HepG2 (cell line): Measurements from ENCODE around the gene PKLR. TPM values are rescaled to one million over a fixed set of nuclear protein-coding genes. Genes with fewer than 3 reads are reported as not detected.

Source experiments
- ATAD3A ChIP-seq: sonication (generic); formaldehyde crosslinking; IDR thresholded peaks from 2 replicates; pipeline ENCODE4 v1.4.0; 2020; ENCODE audit warnings: missing genetic modification reagents
- ATF7-NPFF ChIP-seq: sonication (generic); formaldehyde crosslinking; IDR thresholded peaks from 2 replicates; pipeline ENCODE4 v1.8.1; 2023; ENCODE audit warnings: mild to moderate bottlenecking, low read depth, missing genetic modification reagents, moderate library complexity
- CENPT ChIP-seq: sonication (generic); formaldehyde crosslinking; IDR thresholded peaks from 2 replicates; pipeline ENCODE4 v1.8.0; 2022; ENCODE audit warnings: low read depth, mild to moderate bottlenecking, moderate library complexity, missing genetic modification reagents
- EP300 ChIP-seq, 3 experiments: sonication (generic) in 1 of 3; formaldehyde crosslinking in 1 of 3; IDR thresholded peaks; 2 replicates each; pipeline versions ENCODE4 v1.5.1 to v1.6.1; 2011 to 2020; ENCODE audit warnings: low read depth in 2 of 3, low read length in 2 of 3, borderline replicate concordance in 1 of 3, improper control_type of control experiment in 1 of 3, mild to moderate bottlenecking in 1 of 3, missing genetic modification reagents in 1 of 3, moderate library complexity in 1 of 3
- EZH2 ChIP-seq: conservative IDR thresholded peaks from 2 replicates; pipeline ENCODE4 v1.6.1; 2012; ENCODE audit warnings: mild to moderate bottlenecking, low read depth, low read length, moderate library complexity
- KDM1A ChIP-seq: IDR thresholded peaks from 2 replicates; pipeline ENCODE4 v1.6.1; 2016; ENCODE audit warnings: missing compliant biosample characterization
- NKX3-1 ChIP-seq: sonication (generic); formaldehyde crosslinking; IDR thresholded peaks from 2 replicates; pipeline ENCODE4 v1.5.0; 2020; ENCODE audit warnings: missing genetic modification reagents
- REPIN1 ChIP-seq: sonication (generic); formaldehyde crosslinking; IDR thresholded peaks from 2 replicates; pipeline ENCODE4 v1.8.0; 2022; ENCODE audit warnings: missing genetic modification reagents, low read depth, mild to moderate bottlenecking, borderline replicate concordance
- SMARCE1 ChIP-seq: fragments of 450-650 bp; IDR thresholded peaks from 2 replicates; pipeline ENCODE4 v1.6.1; 2017; ENCODE audit warnings: borderline replicate concordance
- ZNF224 ChIP-seq: sonication (generic); formaldehyde crosslinking; IDR thresholded peaks from 2 replicates; pipeline ENCODE4 v1.5.0; 2020; ENCODE audit warnings: mild to moderate bottlenecking, missing genetic modification reagents
- ZNF263 ChIP-seq: sonication (generic); formaldehyde crosslinking; IDR thresholded peaks from 2 replicates; pipeline ENCODE4 v1.4.0; 2020; ENCODE audit warnings: missing genetic modification reagents
- ZNF264 ChIP-seq: sonication (generic); formaldehyde crosslinking; IDR thresholded peaks from 2 replicates; pipeline ENCODE4 v1.4.0; 2020; ENCODE audit warnings: missing genetic modification reagents
- polyA plus RNA-seq, 8 experiments: library from polyadenylated mRNA; depleted of rRNA in 3 of 8; stranded (reverse) in 7 of 8; unstranded in 1 of 8; fragments of >200 nt; fragmentation: Illumina TruSeq in 4 of 8; extraction: Trizol in 4 of 8; gene quantifications; 2 replicates each; pipeline versions ENCODE4 v1.2.1 to v1.2.3, GENCODE V29; 2011 to 2016; ENCODE audit warnings: low read depth in 4 of 8, missing spikeins in 1 of 8, mixed read lengths in 1 of 8; ENCODE audit not compliant: insufficient read depth in 1 of 8
- total RNA-seq, 5 experiments: library from RNA; depleted of rRNA; stranded (reverse); fragments of >200 nt; fragmentation: Illumina TruSeq; extraction: Trizol; gene quantifications; 2 replicates each; pipeline ENCODE4 v1.2.3, GENCODE V29; 2016; ENCODE audit warnings: low read depth in 1 of 5
- TF ChIP-seq, protein P1 (sequence below): sonication (generic); formaldehyde crosslinking; IDR thresholded peaks from 2 replicates; pipeline ENCODE4 v1.4.0; 2020; ENCODE audit warnings: missing genetic modification reagents, borderline replicate concordance
- TF ChIP-seq, protein P2 (sequence below): sonication (generic); formaldehyde crosslinking; IDR thresholded peaks from 2 replicates; pipeline ENCODE4 v1.8.0; 2022; ENCODE audit warnings: missing genetic modification reagents, mild to moderate bottlenecking, borderline replicate concordance
- TF ChIP-seq, protein P3 (sequence below): fragments of 450-650 bp; IDR thresholded peaks from 2 replicates; pipeline ENCODE4 v1.6.1; 2016
- TF ChIP-seq, protein P4 (sequence below): sonication (generic); formaldehyde crosslinking; IDR thresholded peaks from 2 replicates; pipeline ENCODE4 v1.8.0; 2022; ENCODE audit warnings: missing genetic modification reagents, mild to moderate bottlenecking, moderate library complexity, borderline replicate concordance
- TF ChIP-seq, protein P5 (sequence below): sonication (generic); formaldehyde crosslinking; IDR thresholded peaks from 2 replicates; pipeline ENCODE4 v1.4.0; 2020; ENCODE audit warnings: mild to moderate bottlenecking, low read depth, missing genetic modification reagents
- TF ChIP-seq, protein P6 (sequence below): sonication (generic); formaldehyde crosslinking; IDR thresholded peaks from 2 replicates; pipeline ENCODE4 v1.5.1; 2020; ENCODE audit warnings: mild to moderate bottlenecking, missing genetic modification reagents

PKLR gene
- total and polyA plus RNA-seq, 2 of the 13 experiments (the other 11 are each of a cell fraction or from before 2014, with no cell fraction given): 10.3 to 29.3 TPM

DNA sequence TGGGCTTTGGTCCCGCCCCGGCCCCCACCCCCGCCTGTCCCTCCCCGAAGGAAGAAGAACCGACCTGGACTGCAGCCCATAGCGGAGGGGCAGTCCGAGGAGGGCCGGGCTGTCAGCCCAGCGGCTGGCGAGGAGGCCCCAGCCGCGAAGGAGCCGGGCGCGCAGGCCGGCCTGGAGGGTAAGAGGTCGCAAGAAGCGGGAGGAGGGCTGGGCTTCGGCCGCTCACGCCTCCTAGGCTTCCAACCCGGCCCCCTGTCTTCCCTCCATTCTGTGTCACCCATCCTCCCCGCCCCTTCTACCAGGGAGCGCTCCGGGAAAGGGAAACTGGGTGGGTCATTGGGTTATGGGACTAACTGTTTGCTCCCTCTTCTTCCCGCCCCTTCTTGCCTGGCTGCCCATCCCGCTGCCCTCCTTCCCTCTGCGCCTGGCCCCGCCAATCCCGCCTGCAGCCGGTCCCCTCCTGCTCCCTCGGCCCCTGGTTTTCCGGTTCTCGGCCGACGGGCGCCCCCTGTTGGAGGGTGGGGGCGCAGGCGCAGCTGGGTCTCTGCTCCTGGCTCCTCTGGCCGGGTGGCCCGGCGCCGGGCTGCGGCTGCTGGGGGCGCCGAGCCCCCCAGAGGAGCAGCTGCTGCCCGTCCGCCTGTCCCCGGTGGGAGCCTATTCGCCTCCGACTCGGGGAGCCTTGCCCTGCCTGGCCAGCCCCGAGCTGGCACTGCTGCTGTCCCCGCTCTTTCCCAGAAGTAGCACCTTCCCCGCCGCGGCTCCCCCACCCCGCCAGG is 21.9 kb upstream of the PKLR start (continued):
- TF ChIP-seq, protein P1, sequence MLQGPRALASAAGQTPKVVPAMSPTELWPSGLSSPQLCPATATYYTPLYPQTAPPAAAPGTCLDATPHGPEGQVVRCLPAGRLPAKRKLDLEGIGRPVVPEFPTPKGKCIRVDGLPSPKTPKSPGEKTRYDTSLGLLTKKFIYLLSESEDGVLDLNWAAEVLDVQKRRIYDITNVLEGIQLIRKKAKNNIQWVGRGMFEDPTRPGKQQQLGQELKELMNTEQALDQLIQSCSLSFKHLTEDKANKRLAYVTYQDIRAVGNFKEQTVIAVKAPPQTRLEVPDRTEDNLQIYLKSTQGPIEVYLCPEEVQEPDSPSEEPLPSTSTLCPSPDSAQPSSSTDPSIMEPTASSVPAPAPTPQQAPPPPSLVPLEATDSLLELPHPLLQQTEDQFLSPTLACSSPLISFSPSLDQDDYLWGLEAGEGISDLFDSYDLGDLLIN (CRISPR knock-in tag): no peak
- TF ChIP-seq EP300 (IDR thresholded peaks at IDR 0.05; ENCODE audit: low read depth in 2 of 2, low read length in 2 of 2): 0 out of 4 replicates have a peak, but pooled peaks of 1 of the 2 experiments have one; percentile 7
- TF ChIP-seq EP300 (CRISPR knock-in tag; IDR thresholded peaks at IDR 0.05; ENCODE audit: borderline replicate concordance): no peak
- TF ChIP-seq ZNF263 (CRISPR knock-in tag): no peak
- no peak for TF ChIP-seq CENPT
- TF ChIP-seq ZNF224 (CRISPR knock-in tag): no peak
- TF ChIP-seq, protein P2, sequence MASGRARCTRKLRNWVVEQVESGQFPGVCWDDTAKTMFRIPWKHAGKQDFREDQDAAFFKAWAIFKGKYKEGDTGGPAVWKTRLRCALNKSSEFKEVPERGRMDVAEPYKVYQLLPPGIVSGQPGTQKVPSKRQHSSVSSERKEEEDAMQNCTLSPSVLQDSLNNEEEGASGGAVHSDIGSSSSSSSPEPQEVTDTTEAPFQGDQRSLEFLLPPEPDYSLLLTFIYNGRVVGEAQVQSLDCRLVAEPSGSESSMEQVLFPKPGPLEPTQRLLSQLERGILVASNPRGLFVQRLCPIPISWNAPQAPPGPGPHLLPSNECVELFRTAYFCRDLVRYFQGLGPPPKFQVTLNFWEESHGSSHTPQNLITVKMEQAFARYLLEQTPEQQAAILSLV (CRISPR knock-in tag): no peak
- no peak for TF ChIP-seq ATAD3A (CRISPR knock-in tag)
- TF ChIP-seq NKX3-1 (CRISPR knock-in tag): no peak
- TF ChIP-seq, protein P3, sequence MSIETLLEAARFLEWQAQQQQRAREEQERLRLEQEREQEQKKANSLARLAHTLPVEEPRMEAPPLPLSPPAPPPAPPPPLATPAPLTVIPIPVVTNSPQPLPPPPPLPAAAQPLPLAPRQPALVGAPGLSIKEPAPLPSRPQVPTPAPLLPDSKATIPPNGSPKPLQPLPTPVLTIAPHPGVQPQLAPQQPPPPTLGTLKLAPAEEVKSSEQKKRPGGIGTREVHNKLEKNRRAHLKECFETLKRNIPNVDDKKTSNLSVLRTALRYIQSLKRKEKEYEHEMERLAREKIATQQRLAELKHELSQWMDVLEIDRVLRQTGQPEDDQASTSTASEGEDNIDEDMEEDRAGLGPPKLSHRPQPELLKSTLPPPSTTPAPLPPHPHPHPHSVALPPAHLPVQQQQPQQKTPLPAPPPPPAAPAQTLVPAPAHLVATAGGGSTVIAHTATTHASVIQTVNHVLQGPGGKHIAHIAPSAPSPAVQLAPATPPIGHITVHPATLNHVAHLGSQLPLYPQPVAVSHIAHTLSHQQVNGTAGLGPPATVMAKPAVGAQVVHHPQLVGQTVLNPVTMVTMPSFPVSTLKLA: 0 out of 2 replicates have a peak, but pooled peaks have one; percentile 4
- TF ChIP-seq EZH2: no peak
- TF ChIP-seq ATF7-NPFF (CRISPR knock-in tag): no peak
- TF ChIP-seq REPIN1: peak; percentile 83
- TF ChIP-seq, protein P4, sequence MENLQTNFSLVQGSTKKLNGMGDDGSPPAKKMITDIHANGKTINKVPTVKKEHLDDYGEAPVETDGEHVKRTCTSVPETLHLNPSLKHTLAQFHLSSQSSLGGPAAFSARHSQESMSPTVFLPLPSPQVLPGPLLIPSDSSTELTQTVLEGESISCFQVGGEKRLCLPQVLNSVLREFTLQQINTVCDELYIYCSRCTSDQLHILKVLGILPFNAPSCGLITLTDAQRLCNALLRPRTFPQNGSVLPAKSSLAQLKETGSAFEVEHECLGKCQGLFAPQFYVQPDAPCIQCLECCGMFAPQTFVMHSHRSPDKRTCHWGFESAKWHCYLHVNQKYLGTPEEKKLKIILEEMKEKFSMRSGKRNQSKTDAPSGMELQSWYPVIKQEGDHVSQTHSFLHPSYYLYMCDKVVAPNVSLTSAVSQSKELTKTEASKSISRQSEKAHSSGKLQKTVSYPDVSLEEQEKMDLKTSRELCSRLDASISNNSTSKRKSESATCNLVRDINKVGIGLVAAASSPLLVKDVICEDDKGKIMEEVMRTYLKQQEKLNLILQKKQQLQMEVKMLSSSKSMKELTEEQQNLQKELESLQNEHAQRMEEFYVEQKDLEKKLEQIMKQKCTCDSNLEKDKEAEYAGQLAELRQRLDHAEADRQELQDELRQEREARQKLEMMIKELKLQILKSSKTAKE (CRISPR knock-in tag): no peak
- no peak for TF ChIP-seq KDM1A
- TF ChIP-seq, protein P5, sequence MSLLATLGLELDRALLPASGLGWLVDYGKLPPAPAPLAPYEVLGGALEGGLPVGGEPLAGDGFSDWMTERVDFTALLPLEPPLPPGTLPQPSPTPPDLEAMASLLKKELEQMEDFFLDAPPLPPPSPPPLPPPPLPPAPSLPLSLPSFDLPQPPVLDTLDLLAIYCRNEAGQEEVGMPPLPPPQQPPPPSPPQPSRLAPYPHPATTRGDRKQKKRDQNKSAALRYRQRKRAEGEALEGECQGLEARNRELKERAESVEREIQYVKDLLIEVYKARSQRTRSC (CRISPR knock-in tag): no peak
- TF ChIP-seq, protein P6, sequence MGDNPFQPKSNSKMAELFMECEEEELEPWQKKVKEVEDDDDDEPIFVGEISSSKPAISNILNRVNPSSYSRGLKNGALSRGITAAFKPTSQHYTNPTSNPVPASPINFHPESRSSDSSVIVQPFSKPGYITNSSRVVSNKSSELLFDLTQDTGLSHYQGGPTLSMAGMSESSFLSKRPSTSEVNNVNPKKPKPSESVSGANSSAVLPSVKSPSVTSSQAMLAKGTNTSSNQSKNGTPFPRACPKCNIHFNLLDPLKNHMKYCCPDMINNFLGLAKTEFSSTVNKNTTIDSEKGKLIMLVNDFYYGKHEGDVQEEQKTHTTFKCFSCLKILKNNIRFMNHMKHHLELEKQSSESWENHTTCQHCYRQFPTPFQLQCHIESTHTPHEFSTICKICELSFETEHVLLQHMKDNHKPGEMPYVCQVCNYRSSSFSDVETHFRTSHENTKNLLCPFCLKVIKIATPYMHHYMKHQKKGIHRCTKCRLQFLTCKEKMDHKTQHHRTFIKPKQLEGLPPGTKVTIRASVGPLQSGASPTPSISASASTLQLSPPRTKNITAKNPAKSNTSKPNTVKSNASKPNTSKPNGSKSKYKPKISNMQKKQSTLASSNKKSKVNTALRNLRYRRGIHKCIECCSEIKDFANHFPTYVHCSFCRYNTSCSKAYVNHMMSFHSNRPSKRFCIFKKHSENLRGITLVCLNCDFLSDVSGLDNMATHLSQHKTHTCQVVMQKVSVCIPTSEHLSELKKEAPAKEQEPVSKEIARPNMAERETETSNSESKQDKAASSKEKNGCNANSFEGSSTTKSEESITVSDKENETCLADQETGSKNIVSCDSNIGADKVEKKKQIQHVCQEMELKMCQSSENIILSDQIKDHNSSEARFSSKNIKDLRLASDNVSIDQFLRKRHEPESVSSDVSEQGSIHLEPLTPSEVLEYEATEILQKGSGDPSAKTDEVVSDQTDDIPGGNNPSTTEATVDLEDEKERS: 0 out of 2 replicates have a peak, but pooled peaks have one; percentile 34
- TF ChIP-seq SMARCE1: no peak
- no peak for TF ChIP-seq ZNF264 (CRISPR knock-in tag)
